Kidney (tissue), 14 donors: ENCODE data around the gene KDM6B. TPM values are rescaled to one million over a fixed set of nuclear protein-coding genes. Genes with fewer than 3 reads are reported as not detected.

Experiments used
- DNase-seq, 5 donors: peaks; one replicate each; pipeline ENCODE4 v3.0.0-alpha.2; 2013 to 2020
- FAIRE-seq: peaks from 2 replicates; lab custom pipeline; 2012; peaks lifted over from hg19 to GRCh38; lab: Jason Lieb, UNC
- H3K27ac ChIP-seq, 2 donors: one replicate each; pipeline ENCODE4 v1.7.0; 2013; ENCODE audit warnings: low read depth in 2 of 2, low read length in 2 of 2, inconsistent platforms in 1 of 2
- H3K27me3 ChIP-seq: one replicate; pipeline ENCODE4 v1.7.1; 2013; ENCODE audit warnings: low read length, inconsistent platforms; ENCODE audit not compliant: control insufficient read depth, insufficient read depth
- H3K36me3 ChIP-seq, 3 donors: one replicate each; pipeline versions ENCODE4 v1.7.0 to v1.7.1; 2013; ENCODE audit warnings: low read length in 3 of 3, control low read depth in 1 of 3, inconsistent platforms in 1 of 3; ENCODE audit not compliant: insufficient read depth in 3 of 3, control insufficient read depth in 2 of 3
- H3K4me1 ChIP-seq, 3 donors: one replicate each; pipeline versions ENCODE4 v1.7.0 to v1.7.1; 2013; ENCODE audit warnings: low read length in 3 of 3, inconsistent platforms in 1 of 3, low read depth in 1 of 3; ENCODE audit not compliant: control insufficient read depth in 2 of 3, insufficient read depth in 2 of 3
- H3K4me3 ChIP-seq, 3 donors: one replicate each; pipeline versions ENCODE4 v1.7.0 to v1.8.1; 2013; ENCODE audit warnings: low read length in 3 of 3, control low read depth in 1 of 3, inconsistent platforms in 1 of 3
- H3K9ac ChIP-seq, 3 donors: one replicate each; pipeline versions ENCODE4 v1.7.0 to v1.7.1; 2013; ENCODE audit warnings: low read length in 3 of 3, control low read depth in 1 of 3, inconsistent platforms in 1 of 3
- H3K9me3 ChIP-seq, 3 donors: one replicate each; pipeline versions ENCODE4 v1.7.0 to v1.7.1; 2013; ENCODE audit warnings: low read length in 3 of 3, control low read depth in 1 of 3, inconsistent platforms in 1 of 3; ENCODE audit not compliant: control insufficient read depth in 2 of 3, insufficient read depth in 1 of 3
- CTCF ChIP-seq: IDR thresholded peaks from 3 replicates; pipeline ENCODE4 v1.5.1; 2012; ENCODE audit warnings: mild to moderate bottlenecking, moderate library complexity, borderline replicate concordance; ENCODE audit not compliant: insufficient read depth; ENCODE audit errors: extremely low read depth
- intact Hi-C: fragments of 100-400 bp; cut with DNase I; formaldehyde crosslinking; loops from one replicate; pipeline ENCODE4 v1.11.1; 2022
- polyA plus RNA-seq: library from polyadenylated mRNA; stranded (reverse); fragments of 350-450 nt; fragmentation: Illumina TruSeq; extraction: RNeasy Lipid Tissue Mini Kit (QIAGEN cat#74804); gene quantifications from one replicate; pipeline ENCODE4 v1.2.3, GENCODE V29; 2014; ENCODE audit warnings: low read depth, low replicate concordance; ENCODE audit not compliant: insufficient read depth
- total RNA-seq: library from RNA; stranded (reverse); fragmentation: NEBNext Ultra II Directional; extraction: Animal tissue kit (Norgen Biotek cat#: 25700); gene quantifications from one replicate; pipeline ENCODE4 v1.2.1, GENCODE V29; 2021
- donor health status: control.
- donor health status: control.
- donor health status: control.
- donor health status: control.
- donor health status: control.
- donor health status: DM: yes; HTN: yes; CAD: no.
- donor health status: Normal renal cell carcinoma (clear cell type).

Gene KDM6B
- total and polyA plus RNA-seq, 2 donors from 2014 or later, result 3.9 to 32.3 TPM

GRCh38 chr17:7830616-7831015 is 3.4 kb upstream of the KDM6B start:
- DNase-seq (no peak), FAIRE-seq (no peak)
- intact Hi-C loops, result no loop called here
- no peak overlapping the region for H3K9ac ChIP-seq
- no peaks in the 10 kb centered on the region for H3K36me3 ChIP-seq
- H3K9me3 ChIP-seq, result no peaks in the 10 kb centered on the region
- no peak overlapping the region for H3K27ac ChIP-seq
- H3K4me1 ChIP-seq, result peaks cover 0 to 7% (median 3%) of the 10 kb centered on the region in 3 donors
- H3K27me3 ChIP-seq, result no peaks in the 10 kb centered on the region
- TF ChIP-seq CTCF, result no peak
- H3K4me3 ChIP-seq, result no peak overlapping the region

- no peak overlapping the region for H3K4me3 ChIP-seq
- no peak overlapping the region for H3K9ac ChIP-seq
- intact Hi-C loops, result no loop called here
- TF ChIP-seq CTCF, result no peak
- no peaks in the 10 kb centered on the region for H3K27me3 ChIP-seq
- H3K9me3 ChIP-seq, result no peaks in the 10 kb centered on the region
- no peak overlapping the region for H3K27ac ChIP-seq
- FAIRE-seq (no peak), DNase-seq (no peak)
- H3K36me3 ChIP-seq, result no peaks in the 10 kb centered on the region
- peaks cover 0 to 7% (median 3%) of the 10 kb centered on the region in 3 donors for H3K4me1 ChIP-seq
Measured at GRCh38 chr17:7831233-7831632, 2.8 kb upstream of the KDM6B start.

- intact Hi-C loops, result no loop called here
- TF ChIP-seq CTCF, result no peak
- Histone ChIP-seq H3K27ac (no peak overlapping the region), H3K4me3 (no peak overlapping the region), H3K4me1 (peaks cover 3 to 13% (median 5%) of the 10 kb centered on the region in 3 donors), H3K36me3 (no peaks in the 10 kb centered on the region), H3K27me3 (no peaks in the 10 kb centered on the region), H3K9ac (no peak overlapping the region), H3K9me3 (no peaks in the 10 kb centered on the region)
- FAIRE-seq, result no peak
- DNase-seq, result peak in 1 of 5 donors; percentile 5
Measured at GRCh38 chr17:7832431-7832830, 1.6 kb upstream of the KDM6B start.
